GM23338 (cell line): ENCODE measurements around the gene BBLN.

Experiments
- CREB1 ChIP-seq: fragments of 250-450 bp; sonication (Bioruptor Pico); IDR thresholded peaks from 2 replicates; pipeline ENCODE4 v1.5.0; 2020; ENCODE audit warnings: low read depth, mild to moderate bottlenecking, moderate library complexity
- EZH2 ChIP-seq: fragments of 200-600 bp; sonication (generic); IDR thresholded peaks from one replicate; pipeline ENCODE4 v1.8.0; 2017; ENCODE audit warnings: antibody characterized with exemption, mild to moderate bottlenecking, low read depth; ENCODE audit not compliant: unreplicated experiment
- EZH2phosphoT487 ChIP-seq: fragments of 200-600 bp; sonication (generic); IDR thresholded peaks from one replicate; pipeline ENCODE4 v1.8.1; 2018; ENCODE audit warnings: antibody characterized with exemption; ENCODE audit not compliant: unreplicated experiment
- JUNB ChIP-seq: IDR thresholded peaks from one replicate; pipeline ENCODE4 v1.6.1; 2016; ENCODE audit warnings: antibody characterized with exemption; ENCODE audit not compliant: unreplicated experiment
- TF ChIP-seq, protein P1 (sequence below), 2 experiments: fragments of 200-600 bp in 1 of 2; sonication (generic) in 1 of 2; conservative IDR thresholded peaks; 2 replicates each; pipeline versions ENCODE4 v1.5.1 to v1.6.1; 2016 to 2017; ENCODE audit warnings: antibody characterized with exemption in 2 of 2, low read depth in 2 of 2, mild to moderate bottlenecking in 2 of 2, moderate library complexity in 1 of 2

DNA sequence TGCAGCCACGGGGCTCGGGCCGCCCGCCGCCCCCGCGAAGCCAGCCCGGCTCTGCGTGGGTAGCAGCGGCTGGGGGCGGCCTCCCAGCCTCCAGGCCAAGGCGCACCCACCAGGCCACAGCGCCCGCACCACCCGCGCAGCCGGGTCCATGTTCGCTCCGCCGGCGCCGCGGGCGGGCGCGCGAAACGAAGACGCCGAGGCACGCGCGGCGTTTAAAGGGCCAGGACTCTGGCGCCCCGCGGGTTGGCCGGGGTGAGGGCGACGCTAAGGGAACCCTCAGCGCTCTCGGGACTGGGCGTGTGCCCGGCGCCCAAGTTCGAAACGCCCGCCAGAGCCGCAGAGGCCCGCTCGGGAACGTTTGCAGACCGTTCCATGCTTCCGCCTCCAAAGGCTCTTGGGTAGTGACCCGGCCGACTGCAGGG, 32.5 kb upstream of the BBLN start, which contains the start of gene PTGES2:
- no peak for TF ChIP-seq EZH2
- TF ChIP-seq, protein P1, sequence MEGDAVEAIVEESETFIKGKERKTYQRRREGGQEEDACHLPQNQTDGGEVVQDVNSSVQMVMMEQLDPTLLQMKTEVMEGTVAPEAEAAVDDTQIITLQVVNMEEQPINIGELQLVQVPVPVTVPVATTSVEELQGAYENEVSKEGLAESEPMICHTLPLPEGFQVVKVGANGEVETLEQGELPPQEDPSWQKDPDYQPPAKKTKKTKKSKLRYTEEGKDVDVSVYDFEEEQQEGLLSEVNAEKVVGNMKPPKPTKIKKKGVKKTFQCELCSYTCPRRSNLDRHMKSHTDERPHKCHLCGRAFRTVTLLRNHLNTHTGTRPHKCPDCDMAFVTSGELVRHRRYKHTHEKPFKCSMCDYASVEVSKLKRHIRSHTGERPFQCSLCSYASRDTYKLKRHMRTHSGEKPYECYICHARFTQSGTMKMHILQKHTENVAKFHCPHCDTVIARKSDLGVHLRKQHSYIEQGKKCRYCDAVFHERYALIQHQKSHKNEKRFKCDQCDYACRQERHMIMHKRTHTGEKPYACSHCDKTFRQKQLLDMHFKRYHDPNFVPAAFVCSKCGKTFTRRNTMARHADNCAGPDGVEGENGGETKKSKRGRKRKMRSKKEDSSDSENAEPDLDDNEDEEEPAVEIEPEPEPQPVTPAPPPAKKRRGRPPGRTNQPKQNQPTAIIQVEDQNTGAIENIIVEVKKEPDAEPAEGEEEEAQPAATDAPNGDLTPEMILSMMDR (conservative IDR thresholded peaks at IDR 0.05; ENCODE audit: low read depth in 2 of 2) = no peak
- no peak for TF ChIP-seq EZH2phosphoT487
- no peak for TF ChIP-seq JUNB
- no peak for TF ChIP-seq CREB1 (CRISPR knock-in tag)
